HEK293 (cell line): ENCODE data around the gene ICAM4.

Experiments
- BCL11A ChIP-seq: fragments of 450-650 bp; formaldehyde crosslinking; IDR thresholded peaks from 2 replicates; pipeline ENCODE4 v1.5.1; 2016; ENCODE audit warnings: low read depth, missing biosample characterization, missing genetic modification characterization
- BCL11B ChIP-seq: fragments of 450-650 bp; formaldehyde crosslinking; IDR thresholded peaks from 2 replicates; pipeline ENCODE4 v1.5.1; 2016; ENCODE audit warnings: low read depth, missing biosample characterization, missing genetic modification characterization
- FEZF1 ChIP-seq: fragments of 450-650 bp; formaldehyde crosslinking; IDR thresholded peaks from 2 replicates; pipeline ENCODE4 v1.5.1; 2016; ENCODE audit warnings: missing biosample characterization, missing genetic modification characterization
- GLIS1 ChIP-seq: fragments of 450-650 bp; formaldehyde crosslinking; IDR thresholded peaks from 2 replicates; pipeline ENCODE4 v1.5.1; 2016; ENCODE audit warnings: missing biosample characterization, missing genetic modification characterization
- GLIS2 ChIP-seq: fragments of 450-650 bp; formaldehyde crosslinking; IDR thresholded peaks from 2 replicates; pipeline ENCODE4 v1.5.1; 2016; ENCODE audit warnings: missing biosample characterization, missing genetic modification characterization
- HOXC10 ChIP-seq: sonication (generic); formaldehyde crosslinking; IDR thresholded peaks from 2 replicates; pipeline ENCODE4 v1.8.1; 2023; ENCODE audit warnings: mild to moderate bottlenecking, missing genetic modification reagents
- KLF1 ChIP-seq: fragments of 450-650 bp; formaldehyde crosslinking; IDR thresholded peaks from 2 replicates; pipeline ENCODE4 v1.5.1; 2016; ENCODE audit warnings: missing biosample characterization, missing genetic modification characterization
- KLF9 ChIP-seq: fragments of 450-650 bp; formaldehyde crosslinking; IDR thresholded peaks from 2 replicates; pipeline ENCODE4 v1.5.1; 2016; ENCODE audit warnings: missing biosample characterization, missing genetic modification characterization, low read depth
- PRDM1 ChIP-seq: fragments of 450-650 bp; formaldehyde crosslinking; IDR thresholded peaks from 2 replicates; pipeline ENCODE4; 2016; ENCODE audit warnings: missing biosample characterization, missing genetic modification characterization
- SCRT2 ChIP-seq: fragments of 450-650 bp; formaldehyde crosslinking; IDR thresholded peaks from 2 replicates; pipeline ENCODE4 v1.5.1; 2016; ENCODE audit warnings: missing biosample characterization, missing genetic modification characterization
- ZFP69B ChIP-seq: fragments of 450-650 bp; formaldehyde crosslinking; IDR thresholded peaks from 2 replicates; pipeline ENCODE4 v1.5.1; 2016; ENCODE audit warnings: missing biosample characterization, missing genetic modification characterization
- ZNF19 ChIP-seq: fragments of 450-650 bp; formaldehyde crosslinking; IDR thresholded peaks from 2 replicates; pipeline ENCODE4; 2016; ENCODE audit warnings: missing biosample characterization, missing genetic modification characterization, low read depth
- ZNF423 ChIP-seq: fragments of 450-650 bp; formaldehyde crosslinking; IDR thresholded peaks from 2 replicates; pipeline ENCODE4 v1.5.1; 2016; ENCODE audit warnings: missing biosample characterization, missing genetic modification characterization
- ZNF529 ChIP-seq: fragments of 450-650 bp; formaldehyde crosslinking; IDR thresholded peaks from 2 replicates; pipeline ENCODE4 v1.5.1; 2017; ENCODE audit warnings: missing genetic modification characterization, missing biosample characterization; ENCODE audit not compliant: insufficient replicate concordance
- ZNF544 ChIP-seq: fragments of 450-650 bp; formaldehyde crosslinking; IDR thresholded peaks from 2 replicates; pipeline ENCODE4 v1.5.0; 2017; ENCODE audit warnings: missing biosample characterization, missing genetic modification characterization
- ZNF600 ChIP-seq: fragments of 450-650 bp; formaldehyde crosslinking; IDR thresholded peaks from 2 replicates; pipeline ENCODE4 v1.5.1; 2016; ENCODE audit warnings: missing biosample characterization, missing genetic modification characterization
- ZNF610 ChIP-seq: fragments of 450-650 bp; formaldehyde crosslinking; IDR thresholded peaks from 2 replicates; pipeline ENCODE4 v1.5.1; 2016; ENCODE audit warnings: missing biosample characterization, missing genetic modification characterization, borderline replicate concordance
- ZNF664 ChIP-seq: fragments of 450-650 bp; formaldehyde crosslinking; IDR thresholded peaks from 2 replicates; pipeline ENCODE4 v1.5.1; 2016; ENCODE audit warnings: missing biosample characterization, missing genetic modification characterization
- ZNF76 ChIP-seq: fragments of 450-650 bp; formaldehyde crosslinking; IDR thresholded peaks from 2 replicates; pipeline ENCODE4; 2016; ENCODE audit warnings: low read depth, missing biosample characterization, missing genetic modification characterization, borderline replicate concordance
- ZNF777 ChIP-seq: fragments of 450-650 bp; formaldehyde crosslinking; IDR thresholded peaks from 2 replicates; pipeline ENCODE4 v1.5.1; 2017; ENCODE audit warnings: missing biosample characterization, missing genetic modification characterization, borderline replicate concordance
- TF ChIP-seq, protein P1 (sequence below): fragments of 450-650 bp; formaldehyde crosslinking; IDR thresholded peaks from 2 replicates; pipeline ENCODE4 v1.5.1; 2016; ENCODE audit warnings: missing biosample characterization, missing genetic modification characterization
- TF ChIP-seq, protein P2 (sequence below): fragments of 450-650 bp; formaldehyde crosslinking; conservative IDR thresholded peaks from 2 replicates; pipeline ENCODE4 v1.5.1; 2016; ENCODE audit warnings: low read depth, missing biosample characterization, missing genetic modification characterization
- TF ChIP-seq, protein P3 (sequence below): fragments of 450-650 bp; formaldehyde crosslinking; IDR thresholded peaks from 2 replicates; pipeline ENCODE4 v1.5.1; 2016; ENCODE audit warnings: missing biosample characterization, missing genetic modification characterization
- TF ChIP-seq, protein P4 (sequence below): fragments of 450-650 bp; formaldehyde crosslinking; conservative IDR thresholded peaks from 2 replicates; pipeline ENCODE4 v1.5.1; 2016; ENCODE audit warnings: low read depth, missing biosample characterization, missing genetic modification characterization

Gene ICAM4

DNA sequence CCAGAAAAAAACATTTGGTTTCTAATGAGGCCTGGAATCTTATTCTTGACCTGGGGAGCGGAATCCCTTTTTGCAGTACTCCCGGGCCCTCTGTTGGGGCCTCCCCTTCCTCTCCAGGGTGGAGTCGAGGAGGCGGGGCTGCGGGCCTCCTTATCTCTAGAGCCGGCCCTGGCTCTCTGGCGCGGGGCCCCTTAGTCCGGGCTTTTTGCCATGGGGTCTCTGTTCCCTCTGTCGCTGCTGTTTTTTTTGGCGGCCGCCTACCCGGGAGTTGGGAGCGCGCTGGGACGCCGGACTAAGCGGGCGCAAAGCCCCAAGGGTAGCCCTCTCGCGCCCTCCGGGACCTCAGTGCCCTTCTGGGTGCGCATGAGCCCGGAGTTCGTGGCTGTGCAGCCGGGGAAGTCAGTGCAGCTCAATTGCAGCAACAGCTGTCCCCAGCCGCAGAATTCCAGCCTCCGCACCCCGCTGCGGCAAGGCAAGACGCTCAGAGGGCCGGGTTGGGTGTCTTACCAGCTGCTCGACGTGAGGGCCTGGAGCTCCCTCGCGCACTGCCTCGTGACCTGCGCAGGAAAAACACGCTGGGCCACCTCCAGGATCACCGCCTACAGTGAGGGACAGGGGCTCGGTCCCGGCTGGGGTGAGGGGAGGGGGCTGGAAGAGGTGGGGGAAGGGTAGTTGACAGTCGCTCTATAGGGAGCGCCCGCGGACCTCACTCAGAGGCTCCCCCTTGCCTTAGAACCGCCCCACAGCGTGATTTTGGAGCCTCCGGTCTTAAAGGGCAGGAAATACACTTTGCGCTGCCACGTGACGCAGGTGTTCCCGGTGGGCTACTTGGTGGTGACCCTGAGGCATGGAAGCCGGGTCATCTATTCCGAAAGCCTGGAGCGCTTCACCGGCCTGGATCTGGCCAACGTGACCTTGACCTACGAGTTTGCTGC, at the start of gene ICAM4 (continued):
- TF ChIP-seq ZNF664 (tag by site-specific recombination) (no peak), SCRT2 (peak; percentile 96), ZNF600 (tag by site-specific recombination) (peak; percentile 55; the same call in 1 of the 2 replicates), ZNF544 (no peak), ZFP69B (tag by site-specific recombination) (0 out of 2 replicates have a peak, but pooled peaks have one; percentile 25), BCL11B (tag by site-specific recombination) (0 out of 2 replicates have a peak, but pooled peaks have one; percentile 17), KLF1 (peak; percentile 44), PRDM1 (tag by site-specific recombination) (no peak), GLIS2 (tag by site-specific recombination) (peak; percentile 45; the same call in 1 of the 2 replicates), GLIS1 (tag by site-specific recombination) (peak; percentile 32; the same call in 1 of the 2 replicates), ZNF76 (tag by site-specific recombination) (peak; percentile 86), ZNF777 (tag by site-specific recombination) (peak; percentile 95), ZNF423 (tag by site-specific recombination) (peak; percentile 54), ZNF529 (no peak), HOXC10 (CRISPR knock-in tag) (no peak), ZNF19 (tag by site-specific recombination) (no peak), KLF9 (tag by site-specific recombination) (peak; percentile 19; the same call in 1 of the 2 replicates), BCL11A (no peak), FEZF1 (tag by site-specific recombination) (no peak), ZNF610 (tag by site-specific recombination) (peak; percentile 79)
- TF ChIP-seq, protein P1, sequence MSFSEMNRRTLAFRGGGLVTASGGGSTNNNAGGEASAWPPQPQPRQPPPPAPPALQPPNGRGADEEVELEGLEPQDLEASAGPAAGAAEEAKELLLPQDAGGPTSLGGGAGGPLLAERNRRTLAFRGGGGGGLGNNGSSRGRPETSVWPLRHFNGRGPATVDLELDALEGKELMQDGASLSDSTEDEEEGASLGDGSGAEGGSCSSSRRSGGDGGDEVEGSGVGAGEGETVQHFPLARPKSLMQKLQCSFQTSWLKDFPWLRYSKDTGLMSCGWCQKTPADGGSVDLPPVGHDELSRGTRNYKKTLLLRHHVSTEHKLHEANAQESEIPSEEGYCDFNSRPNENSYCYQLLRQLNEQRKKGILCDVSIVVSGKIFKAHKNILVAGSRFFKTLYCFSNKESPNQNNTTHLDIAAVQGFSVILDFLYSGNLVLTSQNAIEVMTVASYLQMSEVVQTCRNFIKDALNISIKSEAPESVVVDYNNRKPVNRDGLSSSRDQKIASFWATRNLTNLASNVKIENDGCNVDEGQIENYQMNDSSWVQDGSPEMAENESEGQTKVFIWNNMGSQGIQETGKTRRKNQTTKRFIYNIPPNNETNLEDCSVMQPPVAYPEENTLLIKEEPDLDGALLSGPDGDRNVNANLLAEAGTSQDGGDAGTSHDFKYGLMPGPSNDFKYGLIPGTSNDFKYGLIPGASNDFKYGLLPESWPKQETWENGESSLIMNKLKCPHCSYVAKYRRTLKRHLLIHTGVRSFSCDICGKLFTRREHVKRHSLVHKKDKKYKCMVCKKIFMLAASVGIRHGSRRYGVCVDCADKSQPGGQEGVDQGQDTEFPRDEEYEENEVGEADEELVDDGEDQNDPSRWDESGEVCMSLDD (tag by site-specific recombination), result no peak; the same call in 1 of the 2 replicates
- TF ChIP-seq, protein P2, sequence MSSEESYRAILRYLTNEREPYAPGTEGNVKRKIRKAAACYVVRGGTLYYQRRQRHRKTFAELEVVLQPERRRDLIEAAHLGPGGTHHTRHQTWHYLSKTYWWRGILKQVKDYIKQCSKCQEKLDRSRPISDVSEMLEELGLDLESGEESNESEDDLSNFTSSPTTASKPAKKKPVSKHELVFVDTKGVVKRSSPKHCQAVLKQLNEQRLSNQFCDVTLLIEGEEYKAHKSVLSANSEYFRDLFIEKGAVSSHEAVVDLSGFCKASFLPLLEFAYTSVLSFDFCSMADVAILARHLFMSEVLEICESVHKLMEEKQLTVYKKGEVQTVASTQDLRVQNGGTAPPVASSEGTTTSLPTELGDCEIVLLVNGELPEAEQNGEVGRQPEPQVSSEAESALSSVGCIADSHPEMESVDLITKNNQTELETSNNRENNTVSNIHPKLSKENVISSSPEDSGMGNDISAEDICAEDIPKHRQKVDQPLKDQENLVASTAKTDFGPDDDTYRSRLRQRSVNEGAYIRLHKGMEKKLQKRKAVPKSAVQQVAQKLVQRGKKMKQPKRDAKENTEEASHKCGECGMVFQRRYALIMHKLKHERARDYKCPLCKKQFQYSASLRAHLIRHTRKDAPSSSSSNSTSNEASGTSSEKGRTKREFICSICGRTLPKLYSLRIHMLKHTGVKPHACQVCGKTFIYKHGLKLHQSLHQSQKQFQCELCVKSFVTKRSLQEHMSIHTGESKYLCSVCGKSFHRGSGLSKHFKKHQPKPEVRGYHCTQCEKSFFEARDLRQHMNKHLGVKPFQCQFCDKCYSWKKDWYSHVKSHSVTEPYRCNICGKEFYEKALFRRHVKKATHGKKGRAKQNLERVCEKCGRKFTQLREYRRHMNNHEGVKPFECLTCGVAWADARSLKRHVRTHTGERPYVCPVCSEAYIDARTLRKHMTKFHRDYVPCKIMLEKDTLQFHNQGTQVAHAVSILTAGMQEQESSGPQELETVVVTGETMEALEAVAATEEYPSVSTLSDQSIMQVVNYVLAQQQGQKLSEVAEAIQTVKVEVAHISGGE (tag by site-specific recombination), result peak; percentile 75
- TF ChIP-seq, protein P3, sequence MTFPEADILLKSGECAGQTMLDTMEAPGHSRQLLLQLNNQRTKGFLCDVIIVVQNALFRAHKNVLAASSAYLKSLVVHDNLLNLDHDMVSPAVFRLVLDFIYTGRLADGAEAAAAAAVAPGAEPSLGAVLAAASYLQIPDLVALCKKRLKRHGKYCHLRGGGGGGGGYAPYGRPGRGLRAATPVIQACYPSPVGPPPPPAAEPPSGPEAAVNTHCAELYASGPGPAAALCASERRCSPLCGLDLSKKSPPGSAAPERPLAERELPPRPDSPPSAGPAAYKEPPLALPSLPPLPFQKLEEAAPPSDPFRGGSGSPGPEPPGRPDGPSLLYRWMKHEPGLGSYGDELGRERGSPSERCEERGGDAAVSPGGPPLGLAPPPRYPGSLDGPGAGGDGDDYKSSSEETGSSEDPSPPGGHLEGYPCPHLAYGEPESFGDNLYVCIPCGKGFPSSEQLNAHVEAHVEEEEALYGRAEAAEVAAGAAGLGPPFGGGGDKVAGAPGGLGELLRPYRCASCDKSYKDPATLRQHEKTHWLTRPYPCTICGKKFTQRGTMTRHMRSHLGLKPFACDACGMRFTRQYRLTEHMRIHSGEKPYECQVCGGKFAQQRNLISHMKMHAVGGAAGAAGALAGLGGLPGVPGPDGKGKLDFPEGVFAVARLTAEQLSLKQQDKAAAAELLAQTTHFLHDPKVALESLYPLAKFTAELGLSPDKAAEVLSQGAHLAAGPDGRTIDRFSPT (tag by site-specific recombination), result peak; percentile 64
- TF ChIP-seq, protein P4, sequence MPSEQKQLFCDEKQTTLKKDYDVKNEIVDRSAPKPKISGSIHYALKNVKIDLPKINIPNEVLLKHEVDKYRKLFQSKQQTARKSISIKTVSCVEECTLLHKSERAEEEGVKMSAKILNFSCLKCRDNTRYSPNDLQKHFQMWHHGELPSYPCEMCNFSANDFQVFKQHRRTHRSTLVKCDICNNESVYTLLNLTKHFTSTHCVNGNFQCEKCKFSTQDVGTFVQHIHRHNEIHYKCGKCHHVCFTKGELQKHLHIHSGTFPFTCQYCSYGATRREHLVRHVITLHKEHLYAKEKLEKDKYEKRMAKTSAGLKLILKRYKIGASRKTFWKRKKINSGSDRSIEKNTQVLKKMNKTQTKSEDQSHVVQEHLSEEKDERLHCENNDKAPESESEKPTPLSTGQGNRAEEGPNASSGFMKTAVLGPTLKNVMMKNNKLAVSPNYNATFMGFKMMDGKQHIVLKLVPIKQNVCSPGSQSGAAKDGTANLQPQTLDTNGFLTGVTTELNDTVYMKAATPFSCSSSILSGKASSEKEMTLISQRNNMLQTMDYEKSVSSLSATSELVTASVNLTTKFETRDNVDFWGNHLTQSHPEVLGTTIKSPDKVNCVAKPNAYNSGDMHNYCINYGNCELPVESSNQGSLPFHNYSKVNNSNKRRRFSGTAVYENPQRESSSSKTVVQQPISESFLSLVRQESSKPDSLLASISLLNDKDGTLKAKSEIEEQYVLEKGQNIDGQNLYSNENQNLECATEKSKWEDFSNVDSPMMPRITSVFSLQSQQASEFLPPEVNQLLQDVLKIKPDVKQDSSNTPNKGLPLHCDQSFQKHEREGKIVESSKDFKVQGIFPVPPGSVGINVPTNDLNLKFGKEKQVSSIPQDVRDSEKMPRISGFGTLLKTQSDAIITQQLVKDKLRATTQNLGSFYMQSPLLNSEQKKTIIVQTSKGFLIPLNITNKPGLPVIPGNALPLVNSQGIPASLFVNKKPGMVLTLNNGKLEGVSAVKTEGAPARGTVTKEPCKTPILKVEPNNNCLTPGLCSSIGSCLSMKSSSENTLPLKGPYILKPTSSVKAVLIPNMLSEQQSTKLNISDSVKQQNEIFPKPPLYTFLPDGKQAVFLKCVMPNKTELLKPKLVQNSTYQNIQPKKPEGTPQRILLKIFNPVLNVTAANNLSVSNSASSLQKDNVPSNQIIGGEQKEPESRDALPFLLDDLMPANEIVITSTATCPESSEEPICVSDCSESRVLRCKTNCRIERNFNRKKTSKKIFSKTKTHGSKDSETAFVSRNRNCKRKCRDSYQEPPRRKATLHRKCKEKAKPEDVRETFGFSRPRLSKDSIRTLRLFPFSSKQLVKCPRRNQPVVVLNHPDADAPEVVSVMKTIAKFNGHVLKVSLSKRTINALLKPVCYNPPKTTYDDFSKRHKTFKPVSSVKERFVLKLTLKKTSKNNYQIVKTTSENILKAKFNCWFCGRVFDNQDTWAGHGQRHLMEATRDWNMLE, result no peak
